Mucosa of gallbladder (tissue), 1 donor: ENCODE measurements around the gene SDK2. TPM values are rescaled to one million over a fixed set of nuclear protein-coding genes. Genes with fewer than 3 reads are reported as not detected.

Source experiments
- DNase-seq: peaks from one replicate; pipeline ENCODE4 v3.0.0-alpha.2; 2020; ENCODE audit warnings: low spot score
- total RNA-seq: library from RNA; stranded (reverse); gene quantifications from one replicate; pipeline ENCODE4 v1.2.1, GENCODE V29; 2021
- donor health status: DM: no; HTN: no; CAD: no.

Gene SDK2
- total RNA-seq, 1 donor from 2014 or later, result 12.9 TPM

- no peak for DNase-seq
These were observed 107.3 kb downstream of the SDK2 start for GRCh38 chr17:73536700-73537605.

- no peak for DNase-seq
These were observed 108.5 kb downstream of the SDK2 start for GRCh38 chr17:73535746-73536145.

- no peak for DNase-seq
These were observed 109.9 kb downstream of the SDK2 start for GRCh38 chr17:73534209-73534909.

- no peak for DNase-seq
These were observed 110.5 kb downstream of the SDK2 start for GRCh38 chr17:73533781-73534180.

GRCh38 chr17:73533127-73533526 lies 111.1 kb downstream of the SDK2 start:
- peak; percentile 27 for DNase-seq

GRCh38 chr17:73532421-73532901 lies 111.8 kb downstream of the SDK2 start:
- peak; percentile 16 for DNase-seq

GRCh38 chr17:73531158-73531557 lies 113.1 kb downstream of the SDK2 start:
- DNase-seq, result no peak

- no peak for DNase-seq
These were observed 115.6 kb downstream of the SDK2 start for GRCh38 chr17:73528679-73529078.

- DNase-seq, result no peak
These were observed 117.3 kb downstream of the SDK2 start for GRCh38 chr17:73526952-73527351.

- no peak for DNase-seq
These were observed 119.1 kb downstream of the SDK2 start for GRCh38 chr17:73524941-73525679.

- no peak for DNase-seq
These were observed 121.5 kb downstream of the SDK2 start for GRCh38 chr17:73522696-73523095.

- no peak for DNase-seq
These were observed 122.1 kb downstream of the SDK2 start for GRCh38 chr17:73522107-73522506.

- DNase-seq, result no peak
These were observed 122.9 kb downstream of the SDK2 start for GRCh38 chr17:73521376-73521775.

GRCh38 chr17:73520369-73520761 lies 123.9 kb downstream of the SDK2 start:
- DNase-seq, result no peak

- no peak for DNase-seq
These were observed 124.4 kb downstream of the SDK2 start for GRCh38 chr17:73519714-73520368.

- DNase-seq, result no peak
These were observed 125.2 kb downstream of the SDK2 start for GRCh38 chr17:73519011-73519410.

- DNase-seq, result no peak
These were observed 127.8 kb downstream of the SDK2 start for GRCh38 chr17:73516431-73516830.

GRCh38 chr17:73514146-73514863 lies 129.9 kb downstream of the SDK2 start:
- DNase-seq, result no peak

GRCh38 chr17:73513426-73513825 lies 130.8 kb downstream of the SDK2 start:
- DNase-seq, result no peak

- no peak for DNase-seq
These were observed 132.5 kb downstream of the SDK2 start for GRCh38 chr17:73511719-73512115.
